ENCODE measurements around the gene SENP1. TPM values are rescaled to one million over a fixed set of nuclear protein-coding genes. Genes with fewer than 3 reads are reported as not detected.

The SENP1 gene
- total and polyA plus RNA-seq, 2 experiments from 2014 or later: 8.6 to 27.7 TPM

DNA sequence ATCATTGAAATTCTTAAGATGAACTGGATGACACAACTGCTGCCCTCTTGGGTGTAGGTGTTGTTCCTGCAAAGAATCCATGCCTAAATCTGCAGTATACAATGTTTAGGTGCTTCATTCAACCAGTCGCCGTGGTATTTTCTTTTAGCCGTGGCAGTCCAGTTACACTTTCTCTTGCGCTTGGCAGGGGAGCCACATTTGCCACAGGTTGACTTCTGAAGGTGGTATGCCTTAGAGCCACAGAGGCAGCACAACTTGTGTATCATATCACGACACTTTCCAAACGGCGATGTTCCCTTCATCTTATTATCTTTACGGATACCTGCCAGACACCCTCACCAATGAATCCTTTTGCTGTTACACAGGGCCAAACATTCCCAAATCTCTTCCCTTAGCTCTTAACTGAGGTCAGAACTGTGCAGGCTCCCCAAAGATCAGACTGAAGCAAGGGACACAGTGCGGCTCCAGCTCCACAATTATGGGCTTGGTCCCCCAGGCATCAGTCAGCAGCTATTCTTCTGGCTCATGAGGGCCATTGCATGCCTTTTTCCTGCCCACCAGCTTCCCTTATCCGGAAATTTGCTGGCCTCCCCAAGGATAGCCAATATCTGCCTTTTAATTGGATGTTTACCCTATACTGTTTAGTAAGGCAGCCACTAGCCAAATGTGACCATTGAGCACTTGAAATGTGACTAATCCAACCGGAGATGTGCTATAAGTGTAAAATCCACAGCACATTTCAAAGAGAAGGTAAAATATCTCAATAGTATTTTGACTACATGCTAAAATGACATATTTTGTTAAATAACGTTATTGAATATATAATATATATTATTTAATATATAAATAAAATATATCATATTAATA lies 50.7 kb downstream of the SENP1 start (continued):
- TF ChIP-seq, protein P1, sequence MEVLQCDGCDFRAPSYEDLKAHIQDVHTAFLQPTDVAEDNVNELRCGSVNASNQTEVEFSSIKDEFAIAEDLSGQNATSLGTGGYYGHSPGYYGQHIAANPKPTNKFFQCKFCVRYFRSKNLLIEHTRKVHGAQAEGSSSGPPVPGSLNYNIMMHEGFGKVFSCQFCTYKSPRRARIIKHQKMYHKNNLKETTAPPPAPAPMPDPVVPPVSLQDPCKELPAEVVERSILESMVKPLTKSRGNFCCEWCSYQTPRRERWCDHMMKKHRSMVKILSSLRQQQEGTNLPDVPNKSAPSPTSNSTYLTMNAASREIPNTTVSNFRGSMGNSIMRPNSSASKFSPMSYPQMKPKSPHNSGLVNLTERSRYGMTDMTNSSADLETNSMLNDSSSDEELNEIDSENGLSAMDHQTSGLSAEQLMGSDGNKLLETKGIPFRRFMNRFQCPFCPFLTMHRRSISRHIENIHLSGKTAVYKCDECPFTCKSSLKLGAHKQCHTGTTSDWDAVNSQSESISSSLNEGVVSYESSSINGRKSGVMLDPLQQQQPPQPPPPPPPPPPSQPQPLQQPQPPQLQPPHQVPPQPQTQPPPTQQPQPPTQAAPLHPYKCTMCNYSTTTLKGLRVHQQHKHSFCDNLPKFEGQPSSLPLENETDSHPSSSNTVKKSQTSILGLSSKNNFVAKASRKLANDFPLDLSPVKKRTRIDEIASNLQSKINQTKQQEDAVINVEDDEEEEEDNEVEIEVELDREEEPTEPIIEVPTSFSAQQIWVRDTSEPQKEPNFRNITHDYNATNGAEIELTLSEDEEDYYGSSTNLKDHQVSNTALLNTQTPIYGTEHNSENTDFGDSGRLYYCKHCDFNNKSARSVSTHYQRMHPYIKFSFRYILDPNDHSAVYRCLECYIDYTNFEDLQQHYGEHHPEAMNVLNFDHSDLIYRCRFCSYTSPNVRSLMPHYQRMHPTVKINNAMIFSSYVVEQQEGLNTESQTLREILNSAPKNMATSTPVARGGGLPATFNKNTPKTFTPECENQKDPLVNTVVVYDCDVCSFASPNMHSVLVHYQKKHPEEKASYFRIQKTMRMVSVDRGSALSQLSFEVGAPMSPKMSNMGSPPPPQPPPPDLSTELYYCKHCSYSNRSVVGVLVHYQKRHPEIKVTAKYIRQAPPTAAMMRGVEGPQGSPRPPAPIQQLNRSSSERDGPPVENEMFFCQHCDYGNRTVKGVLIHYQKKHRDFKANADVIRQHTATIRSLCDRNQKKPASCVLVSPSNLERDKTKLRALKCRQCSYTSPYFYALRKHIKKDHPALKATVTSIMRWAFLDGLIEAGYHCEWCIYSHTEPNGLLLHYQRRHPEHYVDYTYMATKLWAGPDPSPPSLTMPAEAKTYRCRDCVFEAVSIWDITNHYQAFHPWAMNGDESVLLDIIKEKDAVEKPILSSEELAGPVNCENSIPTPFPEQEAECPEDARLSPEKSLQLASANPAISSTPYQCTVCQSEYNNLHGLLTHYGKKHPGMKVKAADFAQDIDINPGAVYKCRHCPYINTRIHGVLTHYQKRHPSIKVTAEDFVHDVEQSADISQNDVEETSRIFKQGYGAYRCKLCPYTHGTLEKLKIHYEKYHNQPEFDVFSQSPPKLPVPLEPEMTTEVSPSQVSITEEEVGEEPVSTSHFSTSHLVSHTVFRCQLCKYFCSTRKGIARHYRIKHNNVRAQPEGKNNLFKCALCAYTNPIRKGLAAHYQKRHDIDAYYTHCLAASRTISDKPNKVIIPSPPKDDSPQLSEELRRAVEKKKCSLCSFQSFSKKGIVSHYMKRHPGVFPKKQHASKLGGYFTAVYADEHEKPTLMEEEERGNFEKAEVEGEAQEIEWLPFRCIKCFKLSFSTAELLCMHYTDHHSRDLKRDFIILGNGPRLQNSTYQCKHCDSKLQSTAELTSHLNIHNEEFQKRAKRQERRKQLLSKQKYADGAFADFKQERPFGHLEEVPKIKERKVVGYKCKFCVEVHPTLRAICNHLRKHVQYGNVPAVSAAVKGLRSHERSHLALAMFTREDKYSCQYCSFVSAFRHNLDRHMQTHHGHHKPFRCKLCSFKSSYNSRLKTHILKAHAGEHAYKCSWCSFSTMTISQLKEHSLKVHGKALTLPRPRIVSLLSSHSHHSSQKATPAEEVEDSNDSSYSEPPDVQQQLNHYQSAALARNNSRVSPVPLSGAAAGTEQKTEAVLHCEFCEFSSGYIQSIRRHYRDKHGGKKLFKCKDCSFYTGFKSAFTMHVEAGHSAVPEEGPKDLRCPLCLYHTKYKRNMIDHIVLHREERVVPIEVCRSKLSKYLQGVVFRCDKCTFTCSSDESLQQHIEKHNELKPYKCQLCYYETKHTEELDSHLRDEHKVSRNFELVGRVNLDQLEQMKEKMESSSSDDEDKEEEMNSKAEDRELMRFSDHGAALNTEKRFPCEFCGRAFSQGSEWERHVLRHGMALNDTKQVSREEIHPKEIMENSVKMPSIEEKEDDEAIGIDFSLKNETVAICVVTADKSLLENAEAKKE (CRISPR knock-in tag; IDR thresholded peaks at IDR 0.05): no peak
- no peak for TF ChIP-seq STAT1 (IDR thresholded peaks at IDR 0.05; ENCODE audit: unreplicated experiment)
- no peak for TF ChIP-seq ZNF331 (CRISPR knock-in tag; IDR thresholded peaks at IDR 0.05; ENCODE audit: low read depth)
- no peak for TF ChIP-seq POLR2AphosphoS5 (IDR thresholded peaks at IDR 0.05; ENCODE audit: low read depth)
- no peak for TF ChIP-seq JUNB (IDR thresholded peaks at IDR 0.05; ENCODE audit: unreplicated experiment)
- TF ChIP-seq, protein P2, sequence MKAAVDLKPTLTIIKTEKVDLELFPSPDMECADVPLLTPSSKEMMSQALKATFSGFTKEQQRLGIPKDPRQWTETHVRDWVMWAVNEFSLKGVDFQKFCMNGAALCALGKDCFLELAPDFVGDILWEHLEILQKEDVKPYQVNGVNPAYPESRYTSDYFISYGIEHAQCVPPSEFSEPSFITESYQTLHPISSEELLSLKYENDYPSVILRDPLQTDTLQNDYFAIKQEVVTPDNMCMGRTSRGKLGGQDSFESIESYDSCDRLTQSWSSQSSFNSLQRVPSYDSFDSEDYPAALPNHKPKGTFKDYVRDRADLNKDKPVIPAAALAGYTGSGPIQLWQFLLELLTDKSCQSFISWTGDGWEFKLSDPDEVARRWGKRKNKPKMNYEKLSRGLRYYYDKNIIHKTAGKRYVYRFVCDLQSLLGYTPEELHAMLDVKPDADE (IDR thresholded peaks at IDR 0.05): no peak

- no peaks in the 10 kb centered on the region for H3K4me1 ChIP-seq (ENCODE audit: insufficient read depth)
- no peaks in the 10 kb centered on the region for H3K9me2 ChIP-seq (ENCODE audit: insufficient read depth)
- Mint-ChIP-seq H3K4me1 (no peaks in the 10 kb centered on the region), H3K9me3 (no peaks in the 10 kb centered on the region), H3K27me3 (ENCODE audit: insufficient read depth, low read depth, poor library complexity) (no peaks in the 10 kb centered on the region), H3K27ac (no peak overlapping the region), H3K36me3 (ENCODE audit: low read depth) (peaks cover 8% of the 10 kb centered on the region), H3K4me3 (no peak overlapping the region)
- no peaks in the 10 kb centered on the region for H3K79me2 ChIP-seq (replicated peaks; ENCODE audit: insufficient read depth)
- peaks cover 22% of the 10 kb centered on the region; the same call in 1 of the 2 replicates for H4K20me1 ChIP-seq (replicated peaks; ENCODE audit: insufficient read depth)
- no peak for ATAC-seq
- H3K27me3 ChIP-seq (ENCODE audit: insufficient read depth): no peaks in the 10 kb centered on the region
- H3K36me3 ChIP-seq (ENCODE audit: insufficient read depth): peaks cover 4% of the 10 kb centered on the region; the same call in 1 of the 2 replicates
- H2AFZ ChIP-seq: no peak overlapping the region
- no peak for DNase-seq (ENCODE audit: low spot score)
- no peaks in the 10 kb centered on the region for H3F3A ChIP-seq (replicated peaks; ENCODE audit: low read depth)
- H3K4me2 ChIP-seq: no peak overlapping the region
- H3K4me3 ChIP-seq: no peak overlapping the region
- no peak overlapping the region for H3K27ac ChIP-seq (ENCODE audit: low read depth)
- TF ChIP-seq JUNB (IDR thresholded peaks at IDR 0.05; ENCODE audit: unreplicated experiment) (no peak), CREB1 (CRISPR knock-in tag; IDR thresholded peaks at IDR 0.05; ENCODE audit: low read depth) (no peak)
- TF ChIP-seq, protein P1 (CRISPR knock-in tag; IDR thresholded peaks at IDR 0.05): no peak
These were observed 52.0 kb downstream of the SENP1 start for GRCh38 chr12:48053883-48054282.
